HepG2 (cell line): ENCODE results near the gene UBAP2L. TPM values are rescaled to one million over a fixed set of nuclear protein-coding genes. Genes with fewer than 3 reads are reported as not detected.

Source experiments
- ATAC-seq: fragments of 200-7000 bp; cut with Tn5 transposase; 3 replicates; pipeline ENCODE4 v1.9.1; 2020; ENCODE audit warnings: mild to moderate bottlenecking, moderate library complexity
- BruUV-seq: library from RNA; stranded (reverse); fragments of 400-500 nt; replicated peaks from 2 replicates; lab custom pipeline; 2021; lab: Mats Ljungman, UMichigan
- CTCF ChIA-PET: fragments of 300-600 bp; formaldehyde crosslinking; extraction: SDS; loops from one replicate; lab custom pipeline; 2021; ENCODE audit warnings: low total read pairs, inconsistent platforms, low intra/inter-chr PET ratio; lab: Yijun Ruan, JAX
- POLR2A ChIA-PET: fragments of 350-600 bp; sonication (Branson Sonifier 250); formaldehyde crosslinking; loops from one replicate; lab custom pipeline; 2020; ENCODE audit warnings: antibody characterized with exemption, inconsistent platforms; lab: Yijun Ruan, JAX
- DNase-seq: peaks from one replicate; pipeline ENCODE4 v3.0.0-alpha.2; 2015; ENCODE audit warnings: low spot score
- FAIRE-seq: peaks from 3 replicates; lab custom pipeline; 2011; peaks lifted over from hg19 to GRCh38; lab: Jason Lieb, UNC
- H2AFZ ChIP-seq: one replicate; pipeline ENCODE4 v1.6.1; 2011; ENCODE audit warnings: low read length, inconsistent platforms
- H3K27ac ChIP-seq: fragments of 300-600 bp; 3 replicates; pipeline ENCODE4 v1.8.0; 2011; ENCODE audit warnings: mixed run types, mild to moderate bottlenecking, mixed read lengths, low read length, inconsistent platforms; ENCODE audit not compliant: insufficient read depth; ENCODE audit errors: extremely low read length
- H3K27me3 ChIP-seq, 2 experiments: fragments of 200-600 bp in 1 of 2; 2 replicates in 1 of 2; 3 replicates in 1 of 2; pipeline versions ENCODE4 v1.6.0 to v1.8.0; 2011; ENCODE audit warnings: low read length in 2 of 2, mild to moderate bottlenecking in 2 of 2, moderate library complexity in 2 of 2, inconsistent platforms in 1 of 2; ENCODE audit not compliant: insufficient read depth in 2 of 2, control insufficient read depth in 1 of 2
- H3K36me3 ChIP-seq, 2 experiments: fragments of 200-600 bp in 1 of 2; replicated peaks in 1 of 2; 2 replicates in 1 of 2; 3 replicates in 1 of 2; pipeline versions ENCODE4 v1.5.1 to v1.8.0; 2011; ENCODE audit warnings: low read length in 2 of 2, inconsistent platforms in 1 of 2; ENCODE audit not compliant: insufficient read depth in 2 of 2, control insufficient read depth in 1 of 2
- H3K4me1 ChIP-seq: 2 replicates; pipeline ENCODE4 v1.5.1; 2012; ENCODE audit warnings: low read length, inconsistent platforms; ENCODE audit not compliant: insufficient read depth
- H3K4me2 ChIP-seq: 2 replicates; pipeline ENCODE4 v1.6.0; 2011; ENCODE audit warnings: low read depth, low read length, inconsistent platforms
- H3K4me3 ChIP-seq, 3 experiments: fragments of 200-600 bp in 1 of 3; sonication (generic), shearing (Covaris generic) in 1 of 3; replicated peaks in 1 of 3; 2 replicates each; pipeline ENCODE4 v1.5.1; 2011 to 2016; ENCODE audit warnings: low read length in 3 of 3, inconsistent platforms in 2 of 3, low read depth in 2 of 3, mild to moderate bottlenecking in 2 of 3, control low read depth in 1 of 3, mixed read lengths in 1 of 3; ENCODE audit not compliant: insufficient read depth in 1 of 3
- H3K79me2 ChIP-seq: one replicate; pipeline ENCODE4 v1.6.1; 2011; ENCODE audit warnings: low read length, inconsistent platforms; ENCODE audit not compliant: insufficient read depth
- H3K9ac ChIP-seq: 2 replicates; pipeline ENCODE4 v1.6.0; 2011; ENCODE audit warnings: mild to moderate bottlenecking, low read depth, low read length, inconsistent platforms; ENCODE audit not compliant: insufficient read depth
- H3K9me3 ChIP-seq: 2 replicates; pipeline ENCODE4 v1.5.1; 2012; ENCODE audit warnings: mild to moderate bottlenecking, low read length
- H4K20me1 ChIP-seq: 2 replicates; pipeline ENCODE4 v1.6.0; 2011; ENCODE audit warnings: inconsistent platforms, mild to moderate bottlenecking, low read length, moderate library complexity; ENCODE audit not compliant: insufficient read depth
- FUBP1 ChIP-seq: sonication (generic); formaldehyde crosslinking; IDR thresholded peaks from 2 replicates; pipeline ENCODE4 v1.5.1; 2020; ENCODE audit warnings: missing genetic modification reagents, mild to moderate bottlenecking, borderline replicate concordance
- MATR3 ChIP-seq: sonication (generic); formaldehyde crosslinking; IDR thresholded peaks from 2 replicates; pipeline ENCODE4 v1.4.0; 2020; ENCODE audit warnings: missing genetic modification reagents
- NR2C2 ChIP-seq: sonication (generic); formaldehyde crosslinking; IDR thresholded peaks from 2 replicates; pipeline ENCODE4 v1.4.0; 2020; ENCODE audit warnings: missing genetic modification reagents, mild to moderate bottlenecking, moderate library complexity, borderline replicate concordance
- SIX1 ChIP-seq: sonication (generic); formaldehyde crosslinking; IDR thresholded peaks from 2 replicates; pipeline ENCODE4 v1.4.0; 2020; ENCODE audit warnings: missing genetic modification reagents, borderline replicate concordance
- SRSF4 ChIP-seq: fragments of 200-400 bp; formaldehyde crosslinking; IDR thresholded peaks from one replicate; pipeline ENCODE4 v1.6.1; 2018; ENCODE audit warnings: mild to moderate bottlenecking, low read depth, low read length, moderate library complexity; ENCODE audit not compliant: poor library complexity, severe bottlenecking
- SRSF9 ChIP-seq: fragments of 200-400 bp; formaldehyde crosslinking; IDR thresholded peaks from 2 replicates; pipeline ENCODE4 v1.6.1; 2018; ENCODE audit warnings: borderline replicate concordance, mild to moderate bottlenecking, low read depth, low read length; ENCODE audit not compliant: insufficient read depth, poor library complexity, severe bottlenecking
- ZBTB42 ChIP-seq: sonication (generic); formaldehyde crosslinking; IDR thresholded peaks from 2 replicates; pipeline ENCODE4 v1.5.0; 2020; ENCODE audit warnings: mild to moderate bottlenecking, missing genetic modification reagents
- ZNF44 ChIP-seq: sonication (generic); formaldehyde crosslinking; IDR thresholded peaks from 2 replicates; pipeline ENCODE4 v1.5.1; 2020; ENCODE audit warnings: mild to moderate bottlenecking, missing genetic modification reagents
- ZNF576 ChIP-seq: sonication (generic); formaldehyde crosslinking; IDR thresholded peaks from 2 replicates; pipeline ENCODE4 v1.4.0; 2020; ENCODE audit warnings: mild to moderate bottlenecking, missing genetic modification reagents
- ZNF605 ChIP-seq: sonication (generic); formaldehyde crosslinking; IDR thresholded peaks from 2 replicates; pipeline ENCODE4 v1.8.0; 2022; ENCODE audit warnings: mild to moderate bottlenecking, missing genetic modification reagents
- ZNF775 ChIP-seq: sonication (generic); formaldehyde crosslinking; IDR thresholded peaks from 2 replicates; pipeline ENCODE4 v1.4.0; 2020; ENCODE audit warnings: missing genetic modification reagents, mild to moderate bottlenecking, moderate library complexity, borderline replicate concordance
- ZNF839 ChIP-seq: sonication (generic); formaldehyde crosslinking; IDR thresholded peaks from 2 replicates; pipeline ENCODE4 v1.4.0; 2020; ENCODE audit warnings: missing genetic modification reagents, mild to moderate bottlenecking, borderline replicate concordance
- in situ Hi-C: cut with HindIII; loops from 2 replicates; pipeline ENCODE4 v1.10.0; 2017; ENCODE audit warnings: low pct_unique_long_range_greater_than_20kb; ENCODE audit not compliant: extremely low pct_ligation_motif_present
- intact Hi-C: fragments of 100-400 bp; cut with micrococcal nuclease; formaldehyde crosslinking; loops from one replicate; pipeline ENCODE4 v1.10.0; 2022; ENCODE audit not compliant: unreplicated experiment
- polyA plus RNA-seq, 8 experiments: library from polyadenylated mRNA; depleted of rRNA in 3 of 8; stranded (reverse) in 7 of 8; unstranded in 1 of 8; fragments of >200 nt; fragmentation: Illumina TruSeq in 4 of 8; extraction: Trizol in 4 of 8; gene quantifications; 2 replicates each; pipeline versions ENCODE4 v1.2.1 to v1.2.3, GENCODE V29; 2011 to 2016; ENCODE audit warnings: low read depth in 4 of 8, missing spikeins in 1 of 8, mixed read lengths in 1 of 8; ENCODE audit not compliant: insufficient read depth in 1 of 8
- total RNA-seq, 5 experiments: library from RNA; depleted of rRNA; stranded (reverse); fragments of >200 nt; fragmentation: Illumina TruSeq; extraction: Trizol; gene quantifications; 2 replicates each; pipeline ENCODE4 v1.2.3, GENCODE V29; 2016; ENCODE audit warnings: low read depth in 1 of 5

The UBAP2L gene
- total and polyA plus RNA-seq, 2 of the 13 experiments (the other 11 are each of a cell fraction or from before 2014, with no cell fraction given): 74.2 to 159 TPM

DNA sequence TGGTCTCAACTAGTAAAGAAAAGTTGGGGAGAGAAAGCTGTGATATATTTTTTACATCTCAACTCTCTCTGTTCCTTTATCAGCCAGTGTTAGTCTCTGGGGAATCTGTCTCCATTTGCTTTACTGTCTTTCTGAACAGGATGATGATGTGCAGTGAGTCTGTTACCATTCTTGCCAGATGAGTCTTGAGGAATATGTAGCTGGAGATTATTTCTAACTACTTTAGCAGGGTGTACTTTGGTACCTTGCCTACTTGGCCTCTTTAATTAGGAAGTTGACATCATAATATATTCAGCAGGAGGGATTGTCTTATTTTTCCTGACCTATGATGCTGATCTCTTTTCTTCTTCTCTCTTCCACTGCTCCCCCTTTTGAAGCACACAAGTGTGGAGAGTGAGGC, 35.9 kb downstream of the UBAP2L start:
- Histone ChIP-seq H3K9me3 (no peaks in the 10 kb centered on the region), H3K36me3 (peaks cover 47 to 98% of the 10 kb centered on the region in 2 experiments), H3K4me1 (no peaks in the 10 kb centered on the region), H4K20me1 (no peaks in the 10 kb centered on the region), H3K9ac (no peak overlapping the region), H2AFZ (no peak overlapping the region), H3K4me2 (no peak overlapping the region), H3K27me3 (no peaks in the 10 kb centered on the region), H3K4me3 (no peak overlapping the region), H3K27ac (no peak overlapping the region), H3K79me2 (no peaks in the 10 kb centered on the region)
- ChIA-PET CTCF (no interaction called here), POLR2A (no interaction called here)
- no TSS peak for BruUV-seq
- ATAC-seq: no peak
- intact Hi-C loops (no loop called here), in situ Hi-C loops (no loop called here)
- FAIRE-seq: no peak
- TF ChIP-seq ZNF605 (no peak), FUBP1 (no peak), NR2C2 (no peak), SRSF4 (no peak), ZNF775 (CRISPR knock-in tag) (no peak), ZBTB42 (no peak), SRSF9 (no peak), MATR3 (CRISPR knock-in tag) (no peak), ZNF839 (CRISPR knock-in tag) (no peak), SIX1 (CRISPR knock-in tag) (no peak), ZNF44 (no peak), ZNF576 (CRISPR knock-in tag) (no peak)
- no peak for DNase-seq
